ENCODE measurements around the gene ASIP.
"Not testable (repeated sequence)": the region's sequence is repeated elsewhere in the genome, so short reads cannot be mapped to it uniquely, and the experiment has no call there.

Gene ASIP, protein sequence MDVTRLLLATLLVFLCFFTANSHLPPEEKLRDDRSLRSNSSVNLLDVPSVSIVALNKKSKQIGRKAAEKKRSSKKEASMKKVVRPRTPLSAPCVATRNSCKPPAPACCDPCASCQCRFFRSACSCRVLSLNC

DNA sequence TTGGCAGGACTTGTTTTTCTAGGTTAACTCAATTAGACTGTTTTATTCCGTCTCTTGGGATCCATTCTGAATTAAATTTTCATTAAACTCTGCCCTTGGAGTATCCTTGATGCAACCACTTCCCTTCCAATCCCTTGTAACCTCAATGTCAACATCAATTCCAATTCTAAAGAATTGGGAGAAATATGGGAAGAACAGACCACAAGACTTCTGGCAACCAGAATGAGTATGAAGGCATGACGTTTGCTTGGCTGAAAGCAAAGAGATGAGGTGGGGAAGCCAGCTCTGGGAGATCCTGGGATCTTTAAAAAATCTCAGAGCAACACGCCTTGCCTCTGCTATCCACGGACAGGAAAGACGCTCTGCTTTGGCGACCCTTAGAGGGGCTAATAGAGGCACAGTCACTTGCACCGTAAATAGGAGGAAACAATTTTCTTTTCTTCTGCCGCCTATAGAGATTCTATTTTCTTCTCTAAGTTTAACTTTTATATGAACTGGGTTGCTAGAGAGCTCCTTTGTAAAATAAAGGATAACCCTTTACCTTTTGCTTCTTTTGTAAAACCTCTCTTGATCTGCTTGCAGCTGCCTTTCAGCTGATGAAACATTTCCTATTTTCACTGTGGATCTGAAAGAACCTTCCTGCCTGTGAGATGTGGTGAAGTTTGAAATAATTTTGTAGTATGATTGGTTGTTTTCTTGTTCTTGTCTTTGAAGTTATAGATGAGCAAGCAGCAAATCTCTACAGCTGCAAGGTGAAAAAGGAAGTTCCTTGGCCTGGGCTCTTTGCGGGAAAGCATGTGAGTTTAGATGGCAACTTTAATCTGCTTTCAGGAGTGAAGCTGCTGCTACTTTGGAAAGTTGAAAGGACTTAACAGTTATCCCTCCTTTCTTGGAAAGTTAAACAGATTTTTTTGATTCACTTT, at the start of gene ASIP:
Gene ASIP (plus strand): TSS at position 731 of the 923 bp plus-strand sequence. CDS start 18,952 bp downstream, outside the sequence.
- DNase-seq (ENCODE audit: low read depth): no peak

DNA sequence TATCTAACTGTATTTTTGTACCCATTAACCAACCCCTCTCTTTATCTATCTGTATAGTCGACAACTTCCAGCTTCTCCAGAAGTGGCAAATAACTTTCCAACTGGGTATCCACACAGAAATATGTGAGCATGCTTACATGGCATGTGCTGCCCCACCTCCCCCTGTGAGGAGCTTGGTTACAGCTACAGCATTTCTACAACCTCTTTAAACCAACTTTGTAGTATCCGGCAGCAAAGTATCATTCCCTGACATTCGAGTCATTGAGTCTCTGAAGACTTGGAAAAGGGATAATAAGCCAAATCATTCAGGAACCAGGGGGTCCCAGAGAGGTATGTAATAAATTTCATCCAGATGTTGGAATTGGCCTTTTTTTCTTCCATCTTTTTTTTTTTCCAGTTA, 48.2 kb upstream of the ASIP start:
- no peak for DNase-seq (ENCODE audit: low read depth)

- DNase-seq (ENCODE audit: low read depth): no peak
Measured at GRCh38 chr20:34199183-34199582, 42.0 kb upstream of the ASIP start.

DNA sequence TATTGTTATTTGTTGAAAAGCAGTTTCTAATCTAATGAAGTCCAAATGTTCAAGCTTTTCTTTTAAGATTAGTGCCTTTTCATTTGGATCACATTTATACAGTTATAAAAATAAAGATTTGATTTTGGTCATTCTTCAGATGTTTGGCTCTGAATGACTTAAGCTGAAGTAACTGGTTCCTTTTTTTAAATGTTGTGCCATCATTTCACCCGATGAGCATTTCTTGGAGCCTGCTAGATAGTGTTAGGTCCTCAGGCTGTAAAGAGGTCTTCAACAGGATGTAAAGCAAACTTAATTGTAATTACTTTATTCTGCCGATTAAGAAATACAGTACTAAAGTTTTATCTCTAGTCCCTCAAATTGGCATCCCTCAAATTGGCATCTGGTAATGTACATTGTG, 41.2 kb upstream of the ASIP start:
- DNase-seq (ENCODE audit: low read depth): no peak

DNA sequence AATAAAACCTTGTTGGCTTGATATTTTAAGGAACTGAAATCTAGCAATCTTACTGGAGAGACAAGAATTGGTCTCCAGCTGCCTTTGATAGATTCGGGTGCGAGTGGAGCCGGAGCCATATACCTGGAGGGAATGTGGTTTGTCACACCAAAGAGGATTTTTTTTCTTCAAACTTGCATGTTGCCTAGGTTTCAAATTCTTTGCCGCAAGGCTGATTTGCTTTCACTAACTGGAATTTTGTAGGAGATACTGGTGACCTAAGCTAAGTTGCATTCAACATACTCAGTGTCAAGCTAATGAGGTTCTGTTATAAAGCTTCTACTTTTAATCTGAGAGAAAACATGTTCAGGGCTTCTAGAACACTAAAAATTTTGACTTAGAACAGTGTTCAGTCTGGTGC, 39.7 kb upstream of the ASIP start:
- DNase-seq (ENCODE audit: low read depth): no peak

DNA sequence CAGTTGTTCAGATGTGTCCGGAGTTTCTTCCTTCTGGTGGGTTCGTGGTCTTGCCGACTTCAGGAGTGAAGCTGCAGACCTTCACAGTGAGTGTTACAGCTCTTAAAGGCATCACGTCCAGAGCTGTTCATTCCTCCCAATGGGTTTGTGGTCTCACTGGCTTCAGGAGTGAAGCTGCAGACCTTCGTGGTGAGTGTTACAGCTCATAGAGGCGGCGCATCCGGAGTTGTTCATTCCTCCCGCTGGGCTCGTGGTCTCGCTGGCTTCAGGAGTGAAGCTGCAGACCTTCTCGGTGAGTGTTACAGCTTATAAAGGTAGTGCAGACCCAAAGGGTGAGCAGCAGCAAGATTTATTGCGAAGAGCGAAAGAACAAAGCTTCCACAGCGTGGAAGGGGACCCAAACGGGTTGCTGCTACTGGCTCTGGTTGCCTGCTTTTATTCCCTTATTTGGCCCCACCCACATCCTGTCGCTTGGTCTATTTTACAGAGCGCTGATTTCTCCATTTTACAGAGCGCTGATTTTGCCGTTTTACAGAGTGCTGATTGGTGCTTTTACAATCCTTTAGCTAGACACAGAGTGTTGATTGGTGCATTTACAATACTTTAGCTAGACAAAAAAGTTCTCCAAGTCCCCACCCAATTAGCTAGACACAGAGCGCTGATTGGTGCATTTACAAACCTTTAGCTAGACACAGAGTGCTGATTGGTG, 35.9 kb upstream of the ASIP start:
- not testable (repeated sequence) for DNase-seq (ENCODE audit: low read depth)

- DNase-seq (ENCODE audit: low read depth): no peak
Measured at GRCh38 chr20:34209111-34209510, 32.1 kb upstream of the ASIP start.

GRCh38 chr20:34210271-34210670, 31.0 kb upstream of the ASIP start:
- no peak for DNase-seq (ENCODE audit: low read depth)

- DNase-seq (ENCODE audit: low read depth): no peak
Measured at GRCh38 chr20:34211591-34211990, 29.6 kb upstream of the ASIP start.

GRCh38 chr20:34213213-34213612, 28.0 kb upstream of the ASIP start:
- DNase-seq (ENCODE audit: low read depth): no peak

DNA sequence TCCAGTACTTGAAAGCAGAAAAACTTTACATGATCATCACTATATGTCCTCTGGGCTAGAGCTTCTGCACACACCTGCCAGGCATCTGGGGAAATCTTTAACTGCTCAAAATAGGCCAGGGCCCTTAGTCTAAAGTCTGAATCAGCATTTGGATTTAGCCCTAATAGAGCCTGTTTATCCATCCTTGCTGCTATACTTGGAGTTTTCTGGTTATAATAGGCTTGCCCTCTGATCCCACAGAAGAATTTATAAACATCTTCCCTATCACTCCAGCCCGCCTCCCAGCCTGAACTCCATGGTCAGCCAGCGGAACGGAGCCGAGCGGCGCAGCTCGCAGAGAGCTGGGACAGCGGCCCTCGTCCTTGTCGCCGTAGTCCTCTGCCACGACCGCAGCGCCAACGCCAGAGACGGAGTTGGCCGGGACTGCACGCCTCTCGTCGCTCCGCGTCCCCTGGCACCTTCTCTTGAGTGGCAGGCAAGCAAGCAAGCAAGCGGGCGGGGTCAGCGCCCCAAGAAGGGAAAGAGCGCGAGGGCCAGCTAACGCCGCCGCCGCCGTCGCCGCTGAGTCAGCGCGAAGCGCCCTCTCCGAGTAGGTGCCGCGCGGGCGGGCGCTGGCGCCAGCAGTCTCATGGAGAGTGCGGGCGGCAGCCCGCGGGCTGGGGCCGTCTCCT, 25.4 kb upstream of the ASIP start:
- peak; percentile 17 for DNase-seq (ENCODE audit: low read depth)

DNA sequence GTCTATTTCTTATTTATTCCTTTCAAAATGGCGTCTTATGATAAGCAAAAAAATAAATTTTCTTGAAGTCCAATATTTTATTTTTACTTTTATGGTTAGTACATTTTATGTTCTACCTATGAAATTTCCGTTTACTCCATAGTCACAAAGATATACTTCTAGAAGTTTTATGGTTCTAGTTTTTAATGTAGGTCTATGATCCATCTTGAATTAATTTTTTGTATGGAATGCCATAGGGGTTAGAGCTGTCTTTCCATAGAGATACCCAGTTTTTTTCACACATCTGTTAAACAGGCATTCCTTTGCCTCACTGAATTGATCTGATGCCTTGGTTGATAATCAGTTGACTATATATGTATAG, 24.9 kb upstream of the ASIP start:
- no peak for DNase-seq (ENCODE audit: low read depth)

DNA sequence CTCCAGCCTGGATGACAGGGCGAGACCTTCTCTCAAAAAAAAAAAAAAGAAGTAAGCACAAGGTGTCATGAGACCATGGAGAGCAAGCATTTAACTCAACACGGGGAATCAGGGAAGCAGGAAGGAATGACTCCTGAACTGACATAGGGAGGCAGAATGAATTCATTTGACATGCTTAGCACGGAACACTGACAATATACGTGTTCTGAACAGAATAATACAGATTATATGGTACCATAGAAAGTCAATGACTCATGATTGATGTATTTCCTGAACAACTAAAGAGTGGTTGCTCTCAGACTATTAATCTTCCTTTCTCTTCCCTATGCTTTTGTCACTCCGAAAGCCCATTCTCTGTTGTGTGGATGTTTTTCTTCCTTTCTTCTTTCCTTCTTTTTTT, 20.7 kb upstream of the ASIP start:
- DNase-seq (ENCODE audit: low read depth): no peak

DNA sequence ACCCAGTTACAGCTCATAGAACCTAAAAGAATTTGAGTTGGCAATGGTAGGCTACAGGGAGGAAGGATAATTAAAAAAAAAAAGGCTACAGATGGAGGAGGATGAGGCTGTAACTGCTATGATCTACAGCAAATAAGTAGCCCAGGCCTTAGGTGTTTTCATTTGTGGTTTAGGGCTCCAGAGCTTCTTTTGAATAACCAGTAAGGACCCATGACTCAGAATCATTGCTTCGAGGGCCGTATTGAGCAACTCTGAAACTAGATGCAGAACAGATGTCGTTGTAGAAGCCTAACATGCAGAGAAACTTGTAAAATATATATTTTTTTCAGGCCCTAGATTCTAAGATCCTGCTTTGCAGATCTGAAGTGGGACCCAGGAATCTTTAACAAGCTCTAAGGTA, 19.0 kb upstream of the ASIP start:
- no peak for DNase-seq (ENCODE audit: low read depth)

DNA sequence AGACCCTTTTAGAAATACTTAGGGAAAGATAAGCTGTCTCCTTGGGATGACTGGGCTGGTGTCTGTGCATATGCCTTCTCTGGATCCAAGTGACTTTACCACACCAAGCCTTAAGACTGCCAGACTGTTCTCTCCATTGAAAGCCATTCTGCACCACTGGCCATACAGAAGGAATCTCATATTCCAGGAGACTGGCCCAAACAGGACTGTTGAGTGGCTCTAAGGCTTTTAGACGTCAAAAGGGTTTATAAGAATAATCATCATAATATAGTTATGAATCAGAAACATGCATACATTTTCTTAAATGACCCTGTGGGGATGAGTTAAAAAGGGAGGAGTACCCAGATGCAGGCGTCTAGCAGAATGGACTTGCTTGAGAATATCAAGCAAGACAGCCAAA, 17.0 kb upstream of the ASIP start:
- DNase-seq (ENCODE audit: low read depth): not testable (repeated sequence)

DNA sequence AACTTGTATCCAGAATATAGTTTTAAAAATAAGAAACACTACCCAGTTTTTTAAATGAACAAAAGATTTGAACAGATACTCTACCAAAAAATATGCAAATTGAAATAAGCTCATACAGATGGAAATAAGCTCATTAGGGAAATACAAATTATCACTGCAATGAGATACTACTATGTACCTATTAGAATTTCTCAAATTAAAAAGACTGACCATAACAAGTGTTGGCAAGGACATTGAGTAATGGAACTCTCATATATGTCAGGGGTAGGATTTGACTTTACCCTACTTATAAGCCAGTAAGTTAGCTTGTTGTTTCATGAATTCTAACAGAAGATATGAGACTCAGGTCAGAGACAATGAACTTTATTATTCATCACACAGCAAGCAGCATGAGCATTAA, 9.6 kb upstream of the ASIP start:
- no peak for DNase-seq (ENCODE audit: low read depth)

DNA sequence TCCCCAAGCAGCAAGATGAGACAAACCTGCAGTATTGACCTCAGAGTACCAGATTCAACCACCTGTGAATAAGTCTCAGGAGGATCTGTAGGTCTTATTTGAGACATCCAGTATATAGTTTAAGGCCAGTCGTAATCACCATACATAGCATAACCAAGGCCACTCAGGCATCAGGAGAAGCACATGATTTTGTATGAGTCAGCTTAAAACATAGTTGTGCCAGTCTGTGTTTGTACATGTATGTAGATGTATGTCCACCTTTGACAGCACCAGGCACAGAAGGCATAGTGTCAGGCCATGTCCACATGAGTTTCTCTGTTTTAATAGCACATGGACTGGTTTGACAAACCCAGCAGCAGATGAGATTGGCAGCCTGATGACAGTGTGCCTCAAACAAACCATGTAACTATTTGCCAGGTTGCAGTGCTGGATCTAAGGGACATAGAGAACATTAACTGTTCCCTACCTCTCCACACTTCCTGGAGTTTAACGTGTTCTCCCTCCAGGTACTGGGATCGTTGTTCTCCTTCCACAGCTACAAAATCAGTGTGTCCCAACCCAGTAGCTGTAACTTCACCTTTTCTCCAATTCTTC, 8.6 kb upstream of the ASIP start:
- DNase-seq (ENCODE audit: low read depth): no peak

GRCh38 chr20:34233687-34234086, 7.5 kb upstream of the ASIP start:
- DNase-seq (ENCODE audit: low read depth): no peak

DNA sequence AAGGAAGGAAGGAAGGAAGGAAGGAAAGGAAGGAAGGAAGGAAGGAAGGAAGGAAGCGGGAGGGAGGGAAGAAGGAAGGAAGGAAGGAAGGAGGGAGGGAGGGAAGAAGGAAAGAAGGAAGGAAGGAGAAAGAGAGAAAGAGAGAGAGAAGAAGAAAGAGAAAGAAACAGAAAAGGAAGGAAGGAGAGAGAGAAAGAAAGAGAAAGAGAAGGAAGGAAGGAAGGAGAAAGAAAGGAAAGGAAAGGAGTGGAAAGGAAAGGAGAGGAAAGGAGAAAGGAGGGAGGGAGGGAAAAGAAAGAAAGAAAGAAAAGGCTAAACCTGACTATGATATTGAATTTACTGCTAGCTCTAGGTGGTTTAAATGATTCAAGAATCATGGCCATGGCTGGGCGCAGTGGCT, 5.3 kb upstream of the ASIP start:
- DNase-seq (ENCODE audit: low read depth): no peak

- DNase-seq (ENCODE audit: low read depth): no peak
Measured at GRCh38 chr20:34237942-34238341, 3.3 kb upstream of the ASIP start.

- DNase-seq (ENCODE audit: low read depth): no peak
Measured at GRCh38 chr20:34240121-34240520, 1.1 kb upstream of the ASIP start.

GRCh38 chr20:34242015-34242414, 792 bp downstream of the ASIP start:
- not testable (repeated sequence) for DNase-seq (ENCODE audit: low read depth)

Measured in stimulated activated CD8-positive, alpha-beta memory T cell treated with anti-CD3 and anti-CD28 coated beads, Interleukin-12 subunit alpha, Interleukin-12 subunit beta, amount 100 ng/mL, for 1 hour (primary cell).